HCT116 (cell line): Measurements from ENCODE around the gene ABHD3. TPM values are rescaled to one million over a fixed set of nuclear protein-coding genes. Genes with fewer than 3 reads are reported as not detected.

Source experiments
- ATAC-seq: fragments of 200-7000 bp; cut with Tn5 transposase; 2 replicates; pipeline ENCODE4 v1.9.1; 2020; ENCODE audit warnings: mild to moderate bottlenecking, moderate library complexity
- BruUV-seq: library from RNA; stranded (reverse); fragments of 400-500 nt; replicated peaks from 2 replicates; lab custom pipeline; 2021; lab: Mats Ljungman, UMichigan
- CTCF ChIA-PET: fragments of 300-600 bp; sonication (Branson Sonifier 250); formaldehyde crosslinking; loops from one replicate; lab custom pipeline; 2021; ENCODE audit warnings: antibody characterized with exemption; lab: Charles Lee
- POLR2A ChIA-PET: fragments of 300-600, 350-600 bp; sonication (Branson Sonifier 250); formaldehyde crosslinking; loops from one replicate; lab custom pipeline; 2021; ENCODE audit warnings: antibody characterized with exemption; lab: Charles Lee
- RAD21 ChIA-PET, 2 experiments: fragments of 300-600 bp; sonication (Branson Sonifier 250); formaldehyde crosslinking; loops; one replicate each; lab custom pipeline; 2023; ENCODE audit warnings: low total read pairs in 2 of 2; ENCODE audit not compliant: uncharacterized antibody in 2 of 2, unreplicated experiment in 2 of 2, low non-redundant PET in 1 of 2; lab: Charles Lee
- DNase-seq: peaks from one replicate; pipeline ENCODE4 v3.0.0-alpha.2; 2010; ENCODE audit warnings: low read depth, low spot score
- H2AFZ ChIP-seq: fragments of 200-600 bp; shearing (Covaris generic), sonication (generic); 2 replicates; pipeline ENCODE4 v1.6.1; 2017; ENCODE audit warnings: low read depth, mixed run types, mixed read lengths, antibody characterized with exemption, low read length; ENCODE audit not compliant: poor library complexity, severe bottlenecking
- H3K27ac ChIP-seq: 2 replicates; pipeline ENCODE4 v1.5.1; 2012; ENCODE audit warnings: low read depth, low read length
- H3K27me3 ChIP-seq: fragments of 200-600 bp; sonication (generic); 2 replicates; pipeline ENCODE4 v1.6.1; 2016; ENCODE audit warnings: mixed run types, low read length, mixed read lengths; ENCODE audit not compliant: insufficient read depth
- H3K36me3 ChIP-seq, 2 experiments: fragments of 200-500 bp in 1 of 2; fragments of 200-600 bp in 1 of 2; sonication (Bioruptor generic) in 1 of 2; sonication (generic) in 1 of 2; 2 replicates each; pipeline versions ENCODE4 v1.5.1 to v1.6.1; 2014 to 2016; ENCODE audit warnings: low read length in 2 of 2, inconsistent platforms in 1 of 2, mixed read lengths in 1 of 2, mixed run types in 1 of 2; ENCODE audit not compliant: insufficient read depth in 2 of 2, control insufficient read depth in 1 of 2
- H3K4me1 ChIP-seq, 2 experiments: fragments of 200-600 bp in 1 of 2; sonication (generic) in 1 of 2; 2 replicates each; pipeline versions ENCODE4 v1.5.1 to v1.6.1; 2012 to 2017; ENCODE audit warnings: low read length in 2 of 2, inconsistent platforms in 1 of 2, mild to moderate bottlenecking in 1 of 2, mixed read lengths in 1 of 2, mixed run types in 1 of 2, moderate library complexity in 1 of 2; ENCODE audit not compliant: insufficient read depth in 2 of 2, control insufficient read depth in 1 of 2
- H3K4me2 ChIP-seq: fragments of 200-600 bp; sonication (generic); 2 replicates; pipeline ENCODE4 v1.6.1; 2017; ENCODE audit warnings: mixed run types, low read length, mixed read lengths
- H3K4me3 ChIP-seq, 2 experiments: fragments of 200-600 bp in 1 of 2; sonication (generic) in 1 of 2; replicated peaks in 1 of 2; 2 replicates each; pipeline ENCODE4 v1.5.1; 2011 to 2016; ENCODE audit warnings: low read length in 2 of 2, control low read depth in 1 of 2, low read depth in 1 of 2, mild to moderate bottlenecking in 1 of 2, mixed read lengths in 1 of 2, mixed run types in 1 of 2
- H3K79me2 ChIP-seq: fragments of 200-600 bp; sonication (generic); 2 replicates; pipeline ENCODE4 v1.6.1; 2017; ENCODE audit warnings: mild to moderate bottlenecking, mixed run types, low read length, moderate library complexity, mixed read lengths; ENCODE audit not compliant: insufficient read depth
- H3K9ac ChIP-seq: fragments of 200-600 bp; sonication (generic); 2 replicates; pipeline ENCODE4 v1.6.1; 2016; ENCODE audit warnings: low read length, mixed read lengths
- H3K9me2 ChIP-seq: fragments of 200-600 bp; sonication (generic), shearing (Covaris generic); 2 replicates; pipeline ENCODE4 v1.6.1; 2017; ENCODE audit warnings: mixed run types, mild to moderate bottlenecking, moderate library complexity; ENCODE audit not compliant: insufficient read depth
- H3K9me3 ChIP-seq, 2 experiments: fragments of 200-500 bp in 1 of 2; fragments of 200-600 bp in 1 of 2; sonication (Bioruptor generic) in 1 of 2; sonication (generic) in 1 of 2; 2 replicates each; pipeline ENCODE4 v1.6.1; 2014 to 2017; ENCODE audit warnings: low read length in 2 of 2, mixed read lengths in 2 of 2, inconsistent platforms in 1 of 2, low read depth in 1 of 2, mild to moderate bottlenecking in 1 of 2, mixed run types in 1 of 2, moderate library complexity in 1 of 2; ENCODE audit not compliant: control insufficient read depth in 1 of 2, insufficient read depth in 1 of 2
- H4K20me1 ChIP-seq: fragments of 200-600 bp; sonication (generic), shearing (Covaris generic); 2 replicates; pipeline ENCODE4 v1.6.1; 2017; ENCODE audit warnings: mixed run types, mild to moderate bottlenecking, moderate library complexity; ENCODE audit not compliant: insufficient read depth
- ATF3 ChIP-seq: IDR thresholded peaks from 2 replicates; pipeline ENCODE4 v1.6.1; 2012
- CBX3 ChIP-seq: IDR thresholded peaks from 2 replicates; pipeline ENCODE4 v1.6.1; 2012; ENCODE audit warnings: low read depth
- EGR1 ChIP-seq: IDR thresholded peaks from 2 replicates; pipeline ENCODE4 v1.6.1; 2012; ENCODE audit warnings: low read depth
- ELF1 ChIP-seq: IDR thresholded peaks from 2 replicates; pipeline ENCODE4 v1.6.1; 2012; ENCODE audit warnings: low read depth, borderline replicate concordance
- MAX ChIP-seq: IDR thresholded peaks from 2 replicates; pipeline ENCODE4 v1.6.1; 2012
- POLR2A ChIP-seq: IDR thresholded peaks from 2 replicates; pipeline ENCODE4 v1.7.0; 2011; ENCODE audit warnings: borderline replicate concordance; ENCODE audit not compliant: insufficient read depth, insufficient read length; ENCODE audit errors: extremely low read depth
- POLR2AphosphoS5 ChIP-seq: IDR thresholded peaks from 2 replicates; pipeline ENCODE4 v1.6.1; 2011; ENCODE audit warnings: mild to moderate bottlenecking, low read depth, low read length, moderate library complexity
- RAD21 ChIP-seq: IDR thresholded peaks from 2 replicates; pipeline ENCODE4 v1.6.1; 2012; ENCODE audit warnings: low read depth, mild to moderate bottlenecking
- REST ChIP-seq: IDR thresholded peaks from 2 replicates; pipeline ENCODE4 v1.6.1; 2012; ENCODE audit warnings: low read depth
- SIN3A ChIP-seq: IDR thresholded peaks from 2 replicates; pipeline ENCODE4 v1.6.1; 2012; ENCODE audit warnings: low read depth
- SP1 ChIP-seq: IDR thresholded peaks from 2 replicates; pipeline ENCODE4 v1.6.1; 2012; ENCODE audit warnings: low read depth
- SRF ChIP-seq: IDR thresholded peaks from 2 replicates; pipeline ENCODE4 v1.6.1; 2012; ENCODE audit warnings: low read depth
- TCF7L2 ChIP-seq: IDR thresholded peaks from 2 replicates; pipeline ENCODE4 v1.7.0; 2011; ENCODE audit warnings: borderline replicate concordance, inconsistent platforms; ENCODE audit not compliant: insufficient read depth, insufficient read length; ENCODE audit errors: extremely low read depth
- YY1 ChIP-seq: IDR thresholded peaks from 2 replicates; pipeline ENCODE4 v1.6.1; 2011; ENCODE audit warnings: low read length, low read depth, moderate library complexity, mild to moderate bottlenecking; ENCODE audit not compliant: insufficient replicate concordance; ENCODE audit errors: extremely low read depth
- ZBTB33 ChIP-seq: IDR thresholded peaks from 2 replicates; pipeline ENCODE4 v1.6.1; 2011; ENCODE audit warnings: mild to moderate bottlenecking, low read length, moderate library complexity; ENCODE audit not compliant: insufficient replicate concordance; ENCODE audit errors: extremely low read depth
- ZFX ChIP-seq: fragments of 450-650 bp; IDR thresholded peaks from 2 replicates; pipeline ENCODE4 v1.6.1; 2017
- ZNF274 ChIP-seq: fragments of 200-500 bp; sonication (Bioruptor generic); IDR thresholded peaks from 2 replicates; pipeline ENCODE4 v1.6.1; 2014; ENCODE audit warnings: mild to moderate bottlenecking, low read depth, low read length, inconsistent platforms
- intact Hi-C: fragments of 100-400 bp; cut with micrococcal nuclease; formaldehyde crosslinking; loops from 2 replicates; pipeline ENCODE4 v1.10.0; 2022
- total RNA-seq: library from RNA; stranded (reverse); gene quantifications from one replicate; pipeline ENCODE4 v1.2.1, GENCODE V29; 2021; ENCODE audit not compliant: unreplicated experiment

Gene ABHD3
- total RNA-seq, 1 experiment from 2014 or later = 29.9 TPM

GRCh38 chr18:21689736-21690135 lies 14.8 kb downstream of the ABHD3 start:
- Histone ChIP-seq H3K4me3 (no peak overlapping the region), H3K79me2 (peaks cover 5% of the 10 kb centered on the region; the same call in 1 of the 2 replicates), H3K27ac (no peak overlapping the region), H3K9me2 (no peaks in the 10 kb centered on the region), H4K20me1 (no peaks in the 10 kb centered on the region), H3K27me3 (no peaks in the 10 kb centered on the region), H3K9ac (no peak overlapping the region), H3K4me1 (no peaks in the 10 kb centered on the region), H2AFZ (no peak overlapping the region), H3K4me2 (no peak overlapping the region), H3K9me3 (no peaks in the 10 kb centered on the region), H3K36me3 (peaks cover 4 to 27% of the 10 kb centered on the region in 2 experiments; a peak in 2 of 4 replicates)
- ATAC-seq = no peak
- intact Hi-C loops = no loop called here
- ChIA-PET RAD21 (no interaction called here), CTCF (no interaction called here), POLR2A (no interaction called here)
- no peak for DNase-seq
- no TSS peak for BruUV-seq
- no peak for TF ChIP-seq POLR2AphosphoS5
- no peak for TF ChIP-seq ZBTB33
- TF ChIP-seq SRF = no peak
- TF ChIP-seq SP1 = no peak
- no peak for TF ChIP-seq RAD21
- no peak for TF ChIP-seq REST
- no peak for TF ChIP-seq POLR2A
- no peak for TF ChIP-seq ZFX
- no peak for TF ChIP-seq TCF7L2
- no peak for TF ChIP-seq EGR1
- no peak for TF ChIP-seq CBX3
- no peak for TF ChIP-seq ATF3
- no peak for TF ChIP-seq YY1
- TF ChIP-seq MAX = no peak
- TF ChIP-seq ELF1 = no peak
- TF ChIP-seq ZNF274 = no peak
- no peak for TF ChIP-seq SIN3A
